HCT116 (cell line): Measurements from ENCODE around the gene PHACTR1.

Source experiments
- CEBPB ChIP-seq: IDR thresholded peaks from 2 replicates; pipeline ENCODE4 v1.6.1; 2012; ENCODE audit warnings: low read depth
- EGR1 ChIP-seq: IDR thresholded peaks from 2 replicates; pipeline ENCODE4 v1.6.1; 2012; ENCODE audit warnings: low read depth
- EZH2 ChIP-seq: fragments of 200-600 bp; sonication (generic); IDR thresholded peaks from 2 replicates; pipeline ENCODE4 v1.6.1; 2017; ENCODE audit warnings: antibody characterized with exemption, mixed run types
- POLR2A ChIP-seq: IDR thresholded peaks from 2 replicates; pipeline ENCODE4 v1.7.0; 2011; ENCODE audit warnings: borderline replicate concordance; ENCODE audit not compliant: insufficient read depth, insufficient read length; ENCODE audit errors: extremely low read depth
- POLR2AphosphoS5 ChIP-seq: IDR thresholded peaks from 2 replicates; pipeline ENCODE4 v1.6.1; 2011; ENCODE audit warnings: mild to moderate bottlenecking, low read depth, low read length, moderate library complexity
- SP1 ChIP-seq: IDR thresholded peaks from 2 replicates; pipeline ENCODE4 v1.6.1; 2012; ENCODE audit warnings: low read depth
- TF ChIP-seq, protein P1 (sequence below), 3 experiments: fragments of 200-600 bp in 1 of 3; sonication (generic) in 1 of 3; IDR thresholded peaks in 2 of 3; conservative IDR thresholded peaks in 1 of 3; 2 replicates each; pipeline ENCODE4 v1.5.1; 2012 to 2017; ENCODE audit warnings: low read depth in 2 of 3, low read length in 2 of 3, antibody characterized with exemption in 1 of 3, borderline replicate concordance in 1 of 3, control low read depth in 1 of 3, mild to moderate bottlenecking in 1 of 3, mixed read lengths in 1 of 3, mixed run types in 1 of 3, moderate library complexity in 1 of 3; ENCODE audit not compliant: insufficient read depth in 1 of 3

DNA sequence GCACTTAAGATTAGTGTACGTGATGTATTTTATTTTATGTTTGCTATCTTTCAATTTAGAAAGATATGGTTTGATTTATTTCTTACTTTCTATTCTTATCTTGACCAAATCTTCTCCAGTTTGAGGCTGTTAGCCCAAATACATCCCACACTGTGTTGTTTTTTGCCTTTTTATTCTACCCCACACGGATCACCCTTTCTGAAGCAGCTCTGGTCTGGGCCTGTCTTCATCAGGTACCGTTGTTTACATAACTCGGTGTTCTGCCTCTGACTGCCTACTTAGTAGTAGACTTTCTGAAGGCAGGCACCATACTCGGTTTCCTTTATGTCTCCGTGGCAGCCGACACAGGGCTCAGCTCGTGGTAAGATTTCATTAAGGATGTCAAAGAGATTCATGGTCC is 95.0 kb downstream of the PHACTR1 start:
- TF ChIP-seq SP1 (no peak), POLR2A (no peak), EGR1 (no peak), POLR2AphosphoS5 (no peak), CEBPB (no peak), EZH2 (no peak)
- TF ChIP-seq, protein P1, sequence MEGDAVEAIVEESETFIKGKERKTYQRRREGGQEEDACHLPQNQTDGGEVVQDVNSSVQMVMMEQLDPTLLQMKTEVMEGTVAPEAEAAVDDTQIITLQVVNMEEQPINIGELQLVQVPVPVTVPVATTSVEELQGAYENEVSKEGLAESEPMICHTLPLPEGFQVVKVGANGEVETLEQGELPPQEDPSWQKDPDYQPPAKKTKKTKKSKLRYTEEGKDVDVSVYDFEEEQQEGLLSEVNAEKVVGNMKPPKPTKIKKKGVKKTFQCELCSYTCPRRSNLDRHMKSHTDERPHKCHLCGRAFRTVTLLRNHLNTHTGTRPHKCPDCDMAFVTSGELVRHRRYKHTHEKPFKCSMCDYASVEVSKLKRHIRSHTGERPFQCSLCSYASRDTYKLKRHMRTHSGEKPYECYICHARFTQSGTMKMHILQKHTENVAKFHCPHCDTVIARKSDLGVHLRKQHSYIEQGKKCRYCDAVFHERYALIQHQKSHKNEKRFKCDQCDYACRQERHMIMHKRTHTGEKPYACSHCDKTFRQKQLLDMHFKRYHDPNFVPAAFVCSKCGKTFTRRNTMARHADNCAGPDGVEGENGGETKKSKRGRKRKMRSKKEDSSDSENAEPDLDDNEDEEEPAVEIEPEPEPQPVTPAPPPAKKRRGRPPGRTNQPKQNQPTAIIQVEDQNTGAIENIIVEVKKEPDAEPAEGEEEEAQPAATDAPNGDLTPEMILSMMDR (IDR thresholded peaks at IDR 0.05 in 2 of 3, conservative IDR thresholded peaks at IDR 0.05 in 1 of 3; ENCODE audit: borderline replicate concordance in 1 of 3, insufficient read depth in 1 of 3, low read depth in 2 of 3, low read length in 2 of 3), result no peak
